NCI-H69 (cell line): ENCODE data around the gene CHCHD6.
"Not testable (repeated sequence)": the region's sequence is repeated elsewhere in the genome, so short reads cannot be mapped to it uniquely, and the experiment has no call there.

Experiments used
- DNase-seq: peaks from one replicate; lab custom pipeline; 2025; lab: John Stamatoyannopoulos, UW

The CHCHD6 gene

GRCh38 chr3:126766653-126767052 is 62.6 kb downstream of the CHCHD6 start:
- no peak for DNase-seq

GRCh38 chr3:126768903-126769302 is 64.9 kb downstream of the CHCHD6 start:
- DNase-seq, result no peak

- no peak for DNase-seq
Observed at GRCh38 chr3:126770096-126770495, 66.1 kb downstream of the CHCHD6 start.

- no peak for DNase-seq
Observed at GRCh38 chr3:126773167-126773566, 69.1 kb downstream of the CHCHD6 start.

- no peak for DNase-seq
Observed at GRCh38 chr3:126773783-126774182, 69.7 kb downstream of the CHCHD6 start.

GRCh38 chr3:126777366-126777765 is 73.3 kb downstream of the CHCHD6 start:
- DNase-seq, result no peak

GRCh38 chr3:126780666-126781065 is 76.6 kb downstream of the CHCHD6 start:
- peak; percentile 1 for DNase-seq

GRCh38 chr3:126781406-126781805 is 77.4 kb downstream of the CHCHD6 start:
- DNase-seq, result no peak

GRCh38 chr3:126781889-126782491 is 78.0 kb downstream of the CHCHD6 start:
- peak; percentile 49 for DNase-seq

GRCh38 chr3:126782536-126782935 is 78.5 kb downstream of the CHCHD6 start:
- peak; percentile 2 for DNase-seq

GRCh38 chr3:126784254-126784653 is 80.2 kb downstream of the CHCHD6 start:
- DNase-seq, result no peak

GRCh38 chr3:126791320-126791719 is 87.3 kb downstream of the CHCHD6 start:
- not testable (repeated sequence) for DNase-seq

- DNase-seq, result no peak
Observed at GRCh38 chr3:126792998-126793397, 89.0 kb downstream of the CHCHD6 start.

GRCh38 chr3:126797563-126797962 is 93.5 kb downstream of the CHCHD6 start:
- no peak for DNase-seq

- DNase-seq, result no peak
Observed at GRCh38 chr3:126798521-126798920, 94.5 kb downstream of the CHCHD6 start.

GRCh38 chr3:126799099-126799498 is 95.1 kb downstream of the CHCHD6 start:
- DNase-seq, result no peak

GRCh38 chr3:126801312-126801711 is 97.3 kb downstream of the CHCHD6 start:
- not testable (repeated sequence) for DNase-seq

GRCh38 chr3:126807795-126808194 is 103.8 kb downstream of the CHCHD6 start:
- no peak for DNase-seq

GRCh38 chr3:126811530-126811929 is 107.5 kb downstream of the CHCHD6 start:
- DNase-seq, result no peak

- DNase-seq, result no peak
Observed at GRCh38 chr3:126816298-126816697, 112.3 kb downstream of the CHCHD6 start.

- peak; percentile 63 for DNase-seq
Observed at GRCh38 chr3:126816986-126817777, 113.1 kb downstream of the CHCHD6 start.

- no peak for DNase-seq
Observed at GRCh38 chr3:126817781-126818180, 113.7 kb downstream of the CHCHD6 start.

- no peak for DNase-seq
Observed at GRCh38 chr3:126818400-126819095, 114.5 kb downstream of the CHCHD6 start.
